Liver (tissue), 9 donors: ENCODE measurements around the gene APOC1. TPM values are rescaled to one million over a fixed set of nuclear protein-coding genes. Genes with fewer than 3 reads are reported as not detected.

ENCODE experiments used
- DNase-seq: peaks from one replicate; pipeline ENCODE4 v3.0.0-alpha.2; 2017; ENCODE audit warnings: low spot score
- H3K27ac ChIP-seq, 2 donors: one replicate each; pipeline ENCODE4 v1.7.0; 2013; ENCODE audit warnings: inconsistent platforms in 2 of 2, low read length in 2 of 2, control low read depth in 1 of 2, low read depth in 1 of 2, mild to moderate bottlenecking in 1 of 2
- H3K27me3 ChIP-seq, 4 donors: one replicate each; pipeline versions ENCODE4 v1.6.1 to v1.7.0; 2013; ENCODE audit warnings: low read length in 3 of 4, inconsistent platforms in 1 of 4, mild to moderate bottlenecking in 1 of 4, moderate library complexity in 1 of 4; ENCODE audit not compliant: control insufficient read depth in 4 of 4, insufficient read depth in 4 of 4
- H3K36me3 ChIP-seq, 4 donors: one replicate each; pipeline versions ENCODE4 v1.6.1 to v1.7.0; 2013; ENCODE audit warnings: low read length in 3 of 4, mild to moderate bottlenecking in 3 of 4, low read depth in 1 of 4, moderate library complexity in 1 of 4; ENCODE audit not compliant: control insufficient read depth in 4 of 4, insufficient read depth in 3 of 4
- H3K4me1 ChIP-seq, 4 donors: one replicate each; pipeline versions ENCODE4 v1.6.1 to v1.7.0; 2013; ENCODE audit warnings: low read length in 3 of 4, mild to moderate bottlenecking in 3 of 4, moderate library complexity in 1 of 4; ENCODE audit not compliant: control insufficient read depth in 4 of 4, insufficient read depth in 4 of 4
- H3K4me3 ChIP-seq, 3 donors: one replicate each; pipeline versions ENCODE4 v1.6.1 to v1.7.0; 2013; ENCODE audit warnings: low read length in 3 of 3, control low read depth in 1 of 3, low read depth in 1 of 3, mild to moderate bottlenecking in 1 of 3
- H3K9ac ChIP-seq, 2 donors: one replicate each; pipeline ENCODE4 v1.7.0; 2013; ENCODE audit warnings: low read length in 2 of 2, mild to moderate bottlenecking in 2 of 2, moderate library complexity in 2 of 2, control low read depth in 1 of 2, low read depth in 1 of 2
- H3K9me3 ChIP-seq, 4 donors: one replicate each; pipeline versions ENCODE4 v1.6.1 to v1.7.0; 2013; ENCODE audit warnings: low read length in 3 of 4; ENCODE audit not compliant: control insufficient read depth in 4 of 4
- ATF3 ChIP-seq: IDR thresholded peaks from 2 replicates; pipeline ENCODE4 v1.6.1; 2016; ENCODE audit warnings: antibody characterized with exemption
- CTCF ChIP-seq: fragments of 150-350 bp; IDR thresholded peaks from 2 replicates; pipeline ENCODE4 v1.5.1; 2017; ENCODE audit warnings: improper control_type of control experiment, low read depth, low read length; ENCODE audit not compliant: missing input control
- EGR1 ChIP-seq, 2 donors: IDR thresholded peaks; 2 replicates each; pipeline ENCODE4 v1.6.1; 2016 to 2018; ENCODE audit warnings: antibody characterized with exemption in 2 of 2, low read depth in 2 of 2
- GABPA ChIP-seq, 2 donors: IDR thresholded peaks in 1 of 2; conservative IDR thresholded peaks in 1 of 2; 2 replicates each; pipeline ENCODE4 v1.6.1; 2016; ENCODE audit warnings: antibody characterized with exemption in 2 of 2, mild to moderate bottlenecking in 1 of 2, moderate library complexity in 1 of 2
- HNF4A ChIP-seq, 2 donors: conservative IDR thresholded peaks; 2 replicates each; pipeline ENCODE4 v1.6.1; 2016; ENCODE audit warnings: antibody characterized with exemption in 2 of 2, mild to moderate bottlenecking in 2 of 2
- HNF4G ChIP-seq: IDR thresholded peaks from 2 replicates; pipeline ENCODE4 v1.6.1; 2016; ENCODE audit warnings: antibody characterized with exemption
- RXRA ChIP-seq, 2 donors: IDR thresholded peaks; 2 replicates each; pipeline ENCODE4 v1.6.1; 2017 to 2018; ENCODE audit warnings: antibody characterized with exemption in 2 of 2, mild to moderate bottlenecking in 1 of 2
- SP1 ChIP-seq: IDR thresholded peaks from 2 replicates; pipeline ENCODE4 v1.6.1; 2018; ENCODE audit warnings: antibody characterized with exemption, mild to moderate bottlenecking
- TAF1 ChIP-seq: conservative IDR thresholded peaks from 2 replicates; pipeline ENCODE4 v1.6.1; 2016; ENCODE audit warnings: antibody characterized with exemption, mild to moderate bottlenecking
- ZBTB33 ChIP-seq: IDR thresholded peaks from 2 replicates; pipeline ENCODE4 v1.6.1; 2016; ENCODE audit warnings: antibody characterized with exemption
- WGBS: extraction: QIAGEN DNeasy Blood & Tissue Kit; methylation state at CpG from one replicate; pipeline ENCODE4 v1.1.7; 2013; 5-methylcytosine and 5-hydroxymethylcytosine counted together
- polyA plus RNA-seq, 2 donors: library from polyadenylated mRNA; stranded (reverse) in 1 of 2; unstranded in 1 of 2; fragments of 200-250 nt in 1 of 2; fragments of >200 nt in 1 of 2; fragmentation: Nextera tagmentation in 1 of 2; extraction: Ambion mirVana in 1 of 2; gene quantifications; one replicate each; pipeline versions ENCODE4 v1.2.1 to v1.2.3, GENCODE V29; 2013 to 2015
- total RNA-seq, 2 donors: library from RNA; depleted of rRNA; stranded (reverse); fragments of >200 nt; gene quantifications; one replicate each; pipeline ENCODE4 v1.2.3, GENCODE V29; 2014
- donor health status: healthy.
- donor health status: healthy.
- donor health status: healthy.
- donor health status: healthy.
- donor health status: healthy.

Gene APOC1
- total and polyA plus RNA-seq, 4 donors, result 612 to 10,095 (median 2,966) TPM

GRCh38 chr19:44960906-44961728 lies 46.7 kb downstream of the APOC1 start:
- no peak overlapping the region for H3K27ac ChIP-seq
- DNase-seq, result no peak
- H3K4me1 ChIP-seq, result peaks cover 0 to 23% (median 20%) of the 10 kb centered on the region in 4 donors
- 91% methylated on average over 8 of the region's 8 CpGs for WGBS
- no peaks in the 10 kb centered on the region for H3K9me3 ChIP-seq
- H3K9ac ChIP-seq, result no peak overlapping the region
- peaks cover 7 to 19% (median 9%) of the 10 kb centered on the region in 4 donors for H3K36me3 ChIP-seq
- no peak overlapping the region for H3K4me3 ChIP-seq
- no peak for TF ChIP-seq ATF3
- TF ChIP-seq TAF1, result no peak
- TF ChIP-seq GABPA (IDR thresholded peaks at IDR 0.05 in 1 of 2, conservative IDR thresholded peaks at IDR 0.05 in 1 of 2), result no peak
- TF ChIP-seq ZBTB33, result no peak
- no peak for TF ChIP-seq RXRA (IDR thresholded peaks at IDR 0.05)
- TF ChIP-seq HNF4A (conservative IDR thresholded peaks at IDR 0.05), result no peak
- TF ChIP-seq EGR1 (IDR thresholded peaks at IDR 0.05; ENCODE audit: low read depth in 2 of 2), result no peak
- TF ChIP-seq HNF4G, result no peak
- no peaks in the 10 kb centered on the region for H3K27me3 ChIP-seq

- Histone ChIP-seq H3K27ac (no peak overlapping the region), H3K4me1 (peaks cover 0 to 16% (median 13%) of the 10 kb centered on the region in 4 donors), H3K4me3 (no peak overlapping the region), H3K27me3 (no peaks in the 10 kb centered on the region), H3K9ac (no peak overlapping the region), H3K36me3 (peaks cover 7 to 22% (median 9%) of the 10 kb centered on the region in 4 donors), H3K9me3 (no peaks in the 10 kb centered on the region)
- DNase-seq, result no peak
- 94% methylated on average over 8 of the region's 8 CpGs for WGBS
- TF ChIP-seq SP1 (no peak), ATF3 (no peak), ZBTB33 (no peak), CTCF (no peak)
Observed at GRCh38 chr19:44961821-44962220, 47.4 kb downstream of the APOC1 start.
